HCT116 (cell line): ENCODE data around the gene ADAMTS15. TPM values are rescaled to one million over a fixed set of nuclear protein-coding genes. Genes with fewer than 3 reads are reported as not detected.

Experiments
- ATAC-seq: fragments of 200-7000 bp; cut with Tn5 transposase; 2 replicates; pipeline ENCODE4 v1.9.1; 2020; ENCODE audit warnings: mild to moderate bottlenecking, moderate library complexity
- BruUV-seq: library from RNA; stranded (reverse); fragments of 400-500 nt; replicated peaks from 2 replicates; lab custom pipeline; 2021; lab: Mats Ljungman, UMichigan
- CTCF ChIA-PET: fragments of 300-600 bp; sonication (Branson Sonifier 250); formaldehyde crosslinking; loops from one replicate; lab custom pipeline; 2021; ENCODE audit warnings: antibody characterized with exemption; lab: Charles Lee
- POLR2A ChIA-PET: fragments of 300-600, 350-600 bp; sonication (Branson Sonifier 250); formaldehyde crosslinking; loops from one replicate; lab custom pipeline; 2021; ENCODE audit warnings: antibody characterized with exemption; lab: Charles Lee
- RAD21 ChIA-PET, 2 experiments: fragments of 300-600 bp; sonication (Branson Sonifier 250); formaldehyde crosslinking; loops; one replicate each; lab custom pipeline; 2023; ENCODE audit warnings: low total read pairs in 2 of 2; ENCODE audit not compliant: uncharacterized antibody in 2 of 2, unreplicated experiment in 2 of 2, low non-redundant PET in 1 of 2; lab: Charles Lee
- DNase-seq: peaks from one replicate; pipeline ENCODE4 v3.0.0-alpha.2; 2010; ENCODE audit warnings: low read depth, low spot score
- H2AFZ ChIP-seq: fragments of 200-600 bp; shearing (Covaris generic), sonication (generic); 2 replicates; pipeline ENCODE4 v1.6.1; 2017; ENCODE audit warnings: low read depth, mixed run types, mixed read lengths, antibody characterized with exemption, low read length; ENCODE audit not compliant: poor library complexity, severe bottlenecking
- H3K27ac ChIP-seq: 2 replicates; pipeline ENCODE4 v1.5.1; 2012; ENCODE audit warnings: low read depth, low read length
- H3K27me3 ChIP-seq: fragments of 200-600 bp; sonication (generic); 2 replicates; pipeline ENCODE4 v1.6.1; 2016; ENCODE audit warnings: mixed run types, low read length, mixed read lengths; ENCODE audit not compliant: insufficient read depth
- H3K36me3 ChIP-seq, 2 experiments: fragments of 200-500 bp in 1 of 2; fragments of 200-600 bp in 1 of 2; sonication (Bioruptor generic) in 1 of 2; sonication (generic) in 1 of 2; 2 replicates each; pipeline versions ENCODE4 v1.5.1 to v1.6.1; 2014 to 2016; ENCODE audit warnings: low read length in 2 of 2, inconsistent platforms in 1 of 2, mixed read lengths in 1 of 2, mixed run types in 1 of 2; ENCODE audit not compliant: insufficient read depth in 2 of 2, control insufficient read depth in 1 of 2
- H3K4me1 ChIP-seq, 2 experiments: fragments of 200-600 bp in 1 of 2; sonication (generic) in 1 of 2; 2 replicates each; pipeline versions ENCODE4 v1.5.1 to v1.6.1; 2012 to 2017; ENCODE audit warnings: low read length in 2 of 2, inconsistent platforms in 1 of 2, mild to moderate bottlenecking in 1 of 2, mixed read lengths in 1 of 2, mixed run types in 1 of 2, moderate library complexity in 1 of 2; ENCODE audit not compliant: insufficient read depth in 2 of 2, control insufficient read depth in 1 of 2
- H3K4me2 ChIP-seq: fragments of 200-600 bp; sonication (generic); 2 replicates; pipeline ENCODE4 v1.6.1; 2017; ENCODE audit warnings: mixed run types, low read length, mixed read lengths
- H3K4me3 ChIP-seq, 2 experiments: fragments of 200-600 bp in 1 of 2; sonication (generic) in 1 of 2; replicated peaks in 1 of 2; 2 replicates each; pipeline ENCODE4 v1.5.1; 2011 to 2016; ENCODE audit warnings: low read length in 2 of 2, control low read depth in 1 of 2, low read depth in 1 of 2, mild to moderate bottlenecking in 1 of 2, mixed read lengths in 1 of 2, mixed run types in 1 of 2
- H3K79me2 ChIP-seq: fragments of 200-600 bp; sonication (generic); 2 replicates; pipeline ENCODE4 v1.6.1; 2017; ENCODE audit warnings: mild to moderate bottlenecking, mixed run types, low read length, moderate library complexity, mixed read lengths; ENCODE audit not compliant: insufficient read depth
- H3K9ac ChIP-seq: fragments of 200-600 bp; sonication (generic); 2 replicates; pipeline ENCODE4 v1.6.1; 2016; ENCODE audit warnings: low read length, mixed read lengths
- H3K9me2 ChIP-seq: fragments of 200-600 bp; sonication (generic), shearing (Covaris generic); 2 replicates; pipeline ENCODE4 v1.6.1; 2017; ENCODE audit warnings: mixed run types, mild to moderate bottlenecking, moderate library complexity; ENCODE audit not compliant: insufficient read depth
- H3K9me3 ChIP-seq, 2 experiments: fragments of 200-500 bp in 1 of 2; fragments of 200-600 bp in 1 of 2; sonication (Bioruptor generic) in 1 of 2; sonication (generic) in 1 of 2; 2 replicates each; pipeline ENCODE4 v1.6.1; 2014 to 2017; ENCODE audit warnings: low read length in 2 of 2, mixed read lengths in 2 of 2, inconsistent platforms in 1 of 2, low read depth in 1 of 2, mild to moderate bottlenecking in 1 of 2, mixed run types in 1 of 2, moderate library complexity in 1 of 2; ENCODE audit not compliant: control insufficient read depth in 1 of 2, insufficient read depth in 1 of 2
- H4K20me1 ChIP-seq: fragments of 200-600 bp; sonication (generic), shearing (Covaris generic); 2 replicates; pipeline ENCODE4 v1.6.1; 2017; ENCODE audit warnings: mixed run types, mild to moderate bottlenecking, moderate library complexity; ENCODE audit not compliant: insufficient read depth
- EGR1 ChIP-seq: IDR thresholded peaks from 2 replicates; pipeline ENCODE4 v1.6.1; 2012; ENCODE audit warnings: low read depth
- ELF1 ChIP-seq: IDR thresholded peaks from 2 replicates; pipeline ENCODE4 v1.6.1; 2012; ENCODE audit warnings: low read depth, borderline replicate concordance
- EZH2 ChIP-seq: fragments of 200-600 bp; sonication (generic); IDR thresholded peaks from 2 replicates; pipeline ENCODE4 v1.6.1; 2017; ENCODE audit warnings: antibody characterized with exemption, mixed run types
- EZH2phosphoT487 ChIP-seq: fragments of 200-600 bp; IDR thresholded peaks from 2 replicates; pipeline ENCODE4 v1.6.1; 2018; ENCODE audit warnings: antibody characterized with exemption, borderline replicate concordance
- FOSL1 ChIP-seq: IDR thresholded peaks from 2 replicates; pipeline ENCODE4 v1.6.1; 2012; ENCODE audit warnings: low read depth
- JUND ChIP-seq: IDR thresholded peaks from 2 replicates; pipeline ENCODE4 v1.6.1; 2012
- POLR2A ChIP-seq: IDR thresholded peaks from 2 replicates; pipeline ENCODE4 v1.7.0; 2011; ENCODE audit warnings: borderline replicate concordance; ENCODE audit not compliant: insufficient read depth, insufficient read length; ENCODE audit errors: extremely low read depth
- RAD21 ChIP-seq: IDR thresholded peaks from 2 replicates; pipeline ENCODE4 v1.6.1; 2012; ENCODE audit warnings: low read depth, mild to moderate bottlenecking
- SRF ChIP-seq: IDR thresholded peaks from 2 replicates; pipeline ENCODE4 v1.6.1; 2012; ENCODE audit warnings: low read depth
- ZNF274 ChIP-seq: fragments of 200-500 bp; sonication (Bioruptor generic); IDR thresholded peaks from 2 replicates; pipeline ENCODE4 v1.6.1; 2014; ENCODE audit warnings: mild to moderate bottlenecking, low read depth, low read length, inconsistent platforms
- intact Hi-C: fragments of 100-400 bp; cut with micrococcal nuclease; formaldehyde crosslinking; loops from 2 replicates; pipeline ENCODE4 v1.10.0; 2022
- total RNA-seq: library from RNA; stranded (reverse); gene quantifications from one replicate; pipeline ENCODE4 v1.2.1, GENCODE V29; 2021; ENCODE audit not compliant: unreplicated experiment
- TF ChIP-seq, protein P1 (sequence below): IDR thresholded peaks from 2 replicates; pipeline ENCODE4 v1.6.1; 2011; ENCODE audit warnings: mild to moderate bottlenecking, low read length, moderate library complexity; ENCODE audit not compliant: insufficient replicate concordance; ENCODE audit errors: extremely low read depth
- TF ChIP-seq, protein P2 (sequence below), 3 experiments: fragments of 200-600 bp in 1 of 3; sonication (generic) in 1 of 3; IDR thresholded peaks in 2 of 3; conservative IDR thresholded peaks in 1 of 3; 2 replicates each; pipeline ENCODE4 v1.5.1; 2012 to 2017; ENCODE audit warnings: low read depth in 2 of 3, low read length in 2 of 3, antibody characterized with exemption in 1 of 3, borderline replicate concordance in 1 of 3, control low read depth in 1 of 3, mild to moderate bottlenecking in 1 of 3, mixed read lengths in 1 of 3, mixed run types in 1 of 3, moderate library complexity in 1 of 3; ENCODE audit not compliant: insufficient read depth in 1 of 3

The ADAMTS15 gene
- total RNA-seq, 1 experiment from 2014 or later: 0.44 TPM

DNA sequence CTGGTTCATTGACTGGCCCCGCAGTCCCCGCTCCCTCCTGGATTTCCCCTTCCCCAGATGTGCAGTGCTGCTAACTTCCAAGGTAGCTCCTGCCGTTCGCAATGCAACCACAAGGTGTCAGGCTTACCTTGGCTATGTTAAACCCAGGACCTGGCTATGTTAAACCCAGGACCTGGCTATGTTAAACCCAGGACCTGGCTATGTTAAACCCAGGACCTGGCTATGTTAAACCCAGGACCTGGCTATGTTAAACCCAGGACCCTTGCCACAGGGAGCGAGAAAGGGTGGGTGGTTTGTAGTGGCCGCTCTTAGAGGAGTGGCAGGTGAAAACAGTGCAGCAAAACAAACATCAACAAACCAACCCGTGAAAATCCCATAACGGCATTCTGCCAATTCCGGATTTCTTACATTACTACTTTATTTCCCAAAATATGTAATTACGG lies 17.1 kb upstream of the ADAMTS15 start:
- TF ChIP-seq JUND: no peak
- no peak for TF ChIP-seq ELF1
- TF ChIP-seq EZH2phosphoT487: no peak
- TF ChIP-seq EZH2: no peak
- no peak for TF ChIP-seq EGR1
- no peak for TF ChIP-seq SRF
- TF ChIP-seq FOSL1: no peak
- TF ChIP-seq RAD21: peak; percentile 86
- no peak for TF ChIP-seq ZNF274
- TF ChIP-seq, protein P1, sequence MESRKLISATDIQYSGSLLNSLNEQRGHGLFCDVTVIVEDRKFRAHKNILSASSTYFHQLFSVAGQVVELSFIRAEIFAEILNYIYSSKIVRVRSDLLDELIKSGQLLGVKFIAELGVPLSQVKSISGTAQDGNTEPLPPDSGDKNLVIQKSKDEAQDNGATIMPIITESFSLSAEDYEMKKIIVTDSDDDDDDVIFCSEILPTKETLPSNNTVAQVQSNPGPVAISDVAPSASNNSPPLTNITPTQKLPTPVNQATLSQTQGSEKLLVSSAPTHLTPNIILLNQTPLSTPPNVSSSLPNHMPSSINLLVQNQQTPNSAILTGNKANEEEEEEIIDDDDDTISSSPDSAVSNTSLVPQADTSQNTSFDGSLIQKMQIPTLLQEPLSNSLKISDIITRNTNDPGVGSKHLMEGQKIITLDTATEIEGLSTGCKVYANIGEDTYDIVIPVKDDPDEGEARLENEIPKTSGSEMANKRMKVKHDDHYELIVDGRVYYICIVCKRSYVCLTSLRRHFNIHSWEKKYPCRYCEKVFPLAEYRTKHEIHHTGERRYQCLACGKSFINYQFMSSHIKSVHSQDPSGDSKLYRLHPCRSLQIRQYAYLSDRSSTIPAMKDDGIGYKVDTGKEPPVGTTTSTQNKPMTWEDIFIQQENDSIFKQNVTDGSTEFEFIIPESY: no peak
- no peak for TF ChIP-seq POLR2A
- TF ChIP-seq, protein P2, sequence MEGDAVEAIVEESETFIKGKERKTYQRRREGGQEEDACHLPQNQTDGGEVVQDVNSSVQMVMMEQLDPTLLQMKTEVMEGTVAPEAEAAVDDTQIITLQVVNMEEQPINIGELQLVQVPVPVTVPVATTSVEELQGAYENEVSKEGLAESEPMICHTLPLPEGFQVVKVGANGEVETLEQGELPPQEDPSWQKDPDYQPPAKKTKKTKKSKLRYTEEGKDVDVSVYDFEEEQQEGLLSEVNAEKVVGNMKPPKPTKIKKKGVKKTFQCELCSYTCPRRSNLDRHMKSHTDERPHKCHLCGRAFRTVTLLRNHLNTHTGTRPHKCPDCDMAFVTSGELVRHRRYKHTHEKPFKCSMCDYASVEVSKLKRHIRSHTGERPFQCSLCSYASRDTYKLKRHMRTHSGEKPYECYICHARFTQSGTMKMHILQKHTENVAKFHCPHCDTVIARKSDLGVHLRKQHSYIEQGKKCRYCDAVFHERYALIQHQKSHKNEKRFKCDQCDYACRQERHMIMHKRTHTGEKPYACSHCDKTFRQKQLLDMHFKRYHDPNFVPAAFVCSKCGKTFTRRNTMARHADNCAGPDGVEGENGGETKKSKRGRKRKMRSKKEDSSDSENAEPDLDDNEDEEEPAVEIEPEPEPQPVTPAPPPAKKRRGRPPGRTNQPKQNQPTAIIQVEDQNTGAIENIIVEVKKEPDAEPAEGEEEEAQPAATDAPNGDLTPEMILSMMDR (IDR thresholded peaks at IDR 0.05 in 2 of 3, conservative IDR thresholded peaks at IDR 0.05 in 1 of 3; ENCODE audit: borderline replicate concordance in 1 of 3, insufficient read depth in 1 of 3, low read depth in 2 of 3, low read length in 2 of 3): peak; percentile 66 to 80 (median 78)
- no TSS peak for BruUV-seq
- no peaks in the 10 kb centered on the region for H4K20me1 ChIP-seq
- ChIA-PET POLR2A (interaction anchor here (1.0 kb wide), 1 partner anchor 431 kb away, joined by 3 read pairs; no protein-coding TSS in a partner anchor), CTCF (interaction anchor here (0.6 to 5.8 kb wide), 20 partner anchors 11 to 479 kb away, joined by 3 to 150 read pairs (median 4); partner anchors contain the start of gene ADAMTS15), RAD21 (interaction anchor here (0.6 to 1.3 kb wide), 11 partner anchors 396 to 463 kb away, joined by 3 to 12 read pairs (median 4); no protein-coding TSS in a partner anchor)
- H3K4me2 ChIP-seq: no peak overlapping the region; the same call in 1 of the 2 replicates
- H3K9ac ChIP-seq: no peak overlapping the region
- H3K27ac ChIP-seq: no peak overlapping the region
- H3K36me3 ChIP-seq: no peaks in the 10 kb centered on the region
- peaks cover 20% of the 10 kb centered on the region for H3K27me3 ChIP-seq
- peak; percentile 74 for DNase-seq
- H3K9me2 ChIP-seq: no peaks in the 10 kb centered on the region
- no peak overlapping the region for H3K4me3 ChIP-seq
- intact Hi-C loops: loop anchor here (1.0 to 10.0 kb wide), 5 partner anchors 218 to 1241 kb away; no protein-coding TSS in a partner anchor
- peaks cover 0 to 3% of the 10 kb centered on the region in 2 experiments; a peak in 1 of 4 replicates for H3K4me1 ChIP-seq
- ATAC-seq: peak; percentile 82
- no peaks in the 10 kb centered on the region for H3K9me3 ChIP-seq
- no peaks in the 10 kb centered on the region for H3K79me2 ChIP-seq
- peak overlapping the region; percentile 74 for H2AFZ ChIP-seq
